Urothelium cell line (cell line): ENCODE measurements around the gene HMGN3.

Source experiments
- DNase-seq: peaks from one replicate; pipeline ENCODE4 v3.0.0; 2011; ENCODE audit warnings: low spot score, mixed read lengths
- FAIRE-seq: peaks from 2 replicates; lab custom pipeline; 2011; peaks lifted over from hg19 to GRCh38; lab: Jason Lieb, UNC

HMGN3 gene

GRCh38 chr6:79188107-79188506, 46.4 kb downstream of the HMGN3 start:
- DNase-seq (no peak), FAIRE-seq (no peak)

- DNase-seq (no peak), FAIRE-seq (no peak)
These were observed 47.9 kb downstream of the HMGN3 start for GRCh38 chr6:79186564-79186963.

- no peak for FAIRE-seq
- no peak for DNase-seq
These were observed 49.8 kb downstream of the HMGN3 start for GRCh38 chr6:79184641-79185040.

GRCh38 chr6:79184086-79184485, 50.4 kb downstream of the HMGN3 start:
- no peak for DNase-seq
- no peak for FAIRE-seq

GRCh38 chr6:79180052-79180451, 54.4 kb downstream of the HMGN3 start:
- FAIRE-seq (no peak), DNase-seq (no peak)

- DNase-seq: no peak
- no peak for FAIRE-seq
These were observed 61.1 kb downstream of the HMGN3 start for GRCh38 chr6:79173378-79173777.

GRCh38 chr6:79170959-79171358, 63.5 kb downstream of the HMGN3 start:
- no peak for FAIRE-seq
- peak; percentile 6 for DNase-seq

GRCh38 chr6:79170431-79170830, 64.1 kb downstream of the HMGN3 start:
- no peak for FAIRE-seq
- DNase-seq: no peak

- FAIRE-seq: no peak
- no peak for DNase-seq
These were observed 65.8 kb downstream of the HMGN3 start for GRCh38 chr6:79168695-79168980.

GRCh38 chr6:79167931-79168694, 66.4 kb downstream of the HMGN3 start:
- FAIRE-seq (no peak), DNase-seq (no peak)

GRCh38 chr6:79159846-79160245, 74.6 kb downstream of the HMGN3 start:
- FAIRE-seq: no peak
- no peak for DNase-seq

GRCh38 chr6:79158856-79159516, 75.5 kb downstream of the HMGN3 start:
- FAIRE-seq (no peak), DNase-seq (no peak)

- FAIRE-seq: no peak
- DNase-seq: no peak
These were observed 76.4 kb downstream of the HMGN3 start for GRCh38 chr6:79157961-79158644.

GRCh38 chr6:79152269-79152737, 82.2 kb downstream of the HMGN3 start:
- FAIRE-seq (no peak), DNase-seq (peak; percentile 6)
